ENCODE measurements around the gene CCDC57.

CCDC57 gene

DNA sequence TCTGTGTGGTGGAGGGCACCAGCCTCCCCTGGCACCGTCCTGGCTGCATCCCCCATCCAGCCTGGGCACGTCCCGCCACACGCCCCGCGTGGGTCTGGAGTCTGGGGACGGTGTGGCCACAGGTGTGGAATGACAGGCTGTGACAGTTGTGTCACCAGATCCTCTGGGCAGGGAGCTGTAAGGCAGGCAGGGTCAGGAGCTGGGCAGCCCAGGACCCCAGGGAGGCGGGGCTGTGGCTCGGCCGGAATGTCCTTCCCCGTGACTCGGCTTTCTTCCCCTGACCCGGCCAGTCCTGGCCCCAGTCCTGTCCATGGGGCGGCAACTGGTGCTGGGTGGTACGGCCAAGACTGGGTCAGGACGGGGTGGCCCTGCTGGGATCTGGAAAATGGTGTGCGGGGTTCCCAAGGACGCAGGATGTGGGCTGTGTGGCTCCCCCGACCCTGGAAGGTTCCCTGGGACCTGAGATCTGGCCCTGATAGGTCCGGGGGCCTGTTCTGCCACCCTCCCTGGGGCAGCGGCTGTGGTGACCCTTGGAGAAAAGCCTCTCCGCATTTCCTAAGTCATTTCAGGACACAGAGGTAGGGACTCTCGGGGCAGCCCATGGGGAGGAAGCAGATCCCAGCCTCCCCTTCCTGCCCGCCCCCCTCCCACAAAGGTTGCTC, 12.9 kb upstream of the CCDC57 start:
- no peak overlapping the region for H3K4me3 ChIP-seq (ENCODE audit: low read depth, low read length)
- no peak for DNase-seq (ENCODE audit: low read depth)
- TF ChIP-seq, protein P1, sequence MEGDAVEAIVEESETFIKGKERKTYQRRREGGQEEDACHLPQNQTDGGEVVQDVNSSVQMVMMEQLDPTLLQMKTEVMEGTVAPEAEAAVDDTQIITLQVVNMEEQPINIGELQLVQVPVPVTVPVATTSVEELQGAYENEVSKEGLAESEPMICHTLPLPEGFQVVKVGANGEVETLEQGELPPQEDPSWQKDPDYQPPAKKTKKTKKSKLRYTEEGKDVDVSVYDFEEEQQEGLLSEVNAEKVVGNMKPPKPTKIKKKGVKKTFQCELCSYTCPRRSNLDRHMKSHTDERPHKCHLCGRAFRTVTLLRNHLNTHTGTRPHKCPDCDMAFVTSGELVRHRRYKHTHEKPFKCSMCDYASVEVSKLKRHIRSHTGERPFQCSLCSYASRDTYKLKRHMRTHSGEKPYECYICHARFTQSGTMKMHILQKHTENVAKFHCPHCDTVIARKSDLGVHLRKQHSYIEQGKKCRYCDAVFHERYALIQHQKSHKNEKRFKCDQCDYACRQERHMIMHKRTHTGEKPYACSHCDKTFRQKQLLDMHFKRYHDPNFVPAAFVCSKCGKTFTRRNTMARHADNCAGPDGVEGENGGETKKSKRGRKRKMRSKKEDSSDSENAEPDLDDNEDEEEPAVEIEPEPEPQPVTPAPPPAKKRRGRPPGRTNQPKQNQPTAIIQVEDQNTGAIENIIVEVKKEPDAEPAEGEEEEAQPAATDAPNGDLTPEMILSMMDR (IDR thresholded peaks at IDR 0.05; ENCODE audit: low read depth, low read length, missing control alignments): no peak

DNA sequence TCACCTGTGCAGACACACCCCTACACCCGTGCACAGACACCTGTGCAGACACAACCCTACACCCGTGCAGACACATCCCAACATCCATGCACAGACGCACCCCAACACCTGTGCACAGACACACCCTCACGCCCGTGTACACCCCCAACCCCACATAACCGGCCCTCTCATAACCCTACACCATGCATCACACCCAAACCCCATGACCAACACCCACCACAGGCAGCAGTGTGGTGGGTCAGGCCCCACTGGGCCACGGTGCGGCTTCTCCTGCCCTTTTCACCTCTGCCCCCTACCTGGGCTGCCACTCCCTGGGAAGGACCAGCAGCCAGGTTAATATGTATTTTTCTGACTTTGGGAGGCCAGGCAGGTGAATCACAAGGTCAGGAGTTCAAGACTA, 12.0 kb upstream of the CCDC57 start:
- TF ChIP-seq, protein P1 (IDR thresholded peaks at IDR 0.05; ENCODE audit: low read depth, low read length, missing control alignments): no peak
- no peak overlapping the region for H3K4me3 ChIP-seq (ENCODE audit: low read depth, low read length)
- DNase-seq (ENCODE audit: low read depth): no peak

DNA sequence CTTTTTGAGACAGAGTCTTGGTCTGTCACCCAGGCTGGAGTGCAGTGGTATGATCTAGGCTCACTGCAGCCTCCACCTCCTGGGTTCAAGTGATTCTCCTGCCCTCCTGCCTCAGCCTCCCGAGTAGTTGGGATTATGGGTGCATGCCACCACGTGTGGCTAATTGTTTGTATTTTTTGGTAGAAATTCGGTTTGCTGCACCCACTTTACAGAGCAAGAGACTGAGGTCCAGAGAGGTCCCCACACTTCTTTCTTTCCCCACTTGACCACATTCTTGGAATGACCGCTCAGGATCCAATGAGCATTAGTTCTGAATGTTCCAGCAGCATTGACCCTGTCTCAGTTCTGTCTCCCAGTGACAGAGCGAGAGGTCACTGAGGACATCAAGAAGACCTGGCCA, 10.9 kb upstream of the CCDC57 start:
- H3K4me3 ChIP-seq (ENCODE audit: low read depth, low read length): no peak overlapping the region
- no peak for DNase-seq (ENCODE audit: low read depth)
- TF ChIP-seq, protein P1 (IDR thresholded peaks at IDR 0.05; ENCODE audit: low read depth, low read length, missing control alignments): no peak

DNA sequence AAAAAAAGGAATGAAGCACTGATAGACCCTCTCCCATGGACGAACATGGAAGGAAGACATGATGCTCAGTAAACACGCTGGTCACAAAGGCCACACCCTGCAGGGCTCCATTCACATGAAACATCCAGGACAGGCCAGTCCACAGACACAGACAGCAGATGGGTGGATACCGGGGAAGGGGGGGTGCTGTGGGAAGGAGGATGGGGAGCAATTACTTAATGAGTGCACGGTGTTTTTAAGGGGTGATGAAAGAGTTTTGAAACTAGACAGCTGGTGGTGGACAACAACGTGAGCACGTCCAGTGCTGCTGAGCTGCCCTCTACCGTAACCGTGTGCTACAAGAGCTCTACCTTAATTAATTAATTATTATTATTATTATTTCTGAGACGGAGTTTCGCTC, 10.2 kb upstream of the CCDC57 start:
- TF ChIP-seq, protein P1 (IDR thresholded peaks at IDR 0.05; ENCODE audit: low read depth, low read length, missing control alignments): no peak
- no peak for DNase-seq (ENCODE audit: low read depth)
- H3K4me3 ChIP-seq (ENCODE audit: low read depth, low read length): no peak overlapping the region

DNA sequence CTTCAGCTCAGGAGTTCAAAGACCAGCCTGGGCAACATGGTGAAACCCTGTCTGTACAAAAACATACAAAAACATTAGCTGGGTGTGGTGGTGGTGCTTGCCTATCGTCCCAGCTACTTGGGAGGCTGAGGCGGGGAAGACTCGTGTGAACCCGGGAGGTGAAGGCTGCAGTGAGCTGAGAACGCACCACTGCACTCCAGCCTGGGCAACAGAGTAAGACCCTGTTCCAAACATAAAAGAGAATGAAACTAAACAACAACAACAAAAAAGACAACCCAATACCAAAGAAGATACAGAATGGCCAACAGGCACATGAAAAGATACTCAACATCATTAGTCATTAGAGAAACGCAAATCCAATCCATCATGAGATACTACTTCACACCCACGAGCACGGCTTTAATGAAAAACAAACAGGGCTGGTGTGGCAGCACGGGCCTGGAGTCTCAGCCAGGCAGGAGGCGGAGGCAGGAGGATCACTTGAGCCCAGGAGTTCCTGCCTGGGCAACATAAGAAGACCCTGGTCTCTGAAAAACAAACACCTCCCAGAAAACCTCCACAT, 8.8 kb upstream of the CCDC57 start:
- H3K4me3 ChIP-seq (ENCODE audit: low read depth, low read length): no peak overlapping the region
- DNase-seq (ENCODE audit: low read depth): no peak
- TF ChIP-seq, protein P1 (IDR thresholded peaks at IDR 0.05; ENCODE audit: low read depth, low read length, missing control alignments): no peak

DNA sequence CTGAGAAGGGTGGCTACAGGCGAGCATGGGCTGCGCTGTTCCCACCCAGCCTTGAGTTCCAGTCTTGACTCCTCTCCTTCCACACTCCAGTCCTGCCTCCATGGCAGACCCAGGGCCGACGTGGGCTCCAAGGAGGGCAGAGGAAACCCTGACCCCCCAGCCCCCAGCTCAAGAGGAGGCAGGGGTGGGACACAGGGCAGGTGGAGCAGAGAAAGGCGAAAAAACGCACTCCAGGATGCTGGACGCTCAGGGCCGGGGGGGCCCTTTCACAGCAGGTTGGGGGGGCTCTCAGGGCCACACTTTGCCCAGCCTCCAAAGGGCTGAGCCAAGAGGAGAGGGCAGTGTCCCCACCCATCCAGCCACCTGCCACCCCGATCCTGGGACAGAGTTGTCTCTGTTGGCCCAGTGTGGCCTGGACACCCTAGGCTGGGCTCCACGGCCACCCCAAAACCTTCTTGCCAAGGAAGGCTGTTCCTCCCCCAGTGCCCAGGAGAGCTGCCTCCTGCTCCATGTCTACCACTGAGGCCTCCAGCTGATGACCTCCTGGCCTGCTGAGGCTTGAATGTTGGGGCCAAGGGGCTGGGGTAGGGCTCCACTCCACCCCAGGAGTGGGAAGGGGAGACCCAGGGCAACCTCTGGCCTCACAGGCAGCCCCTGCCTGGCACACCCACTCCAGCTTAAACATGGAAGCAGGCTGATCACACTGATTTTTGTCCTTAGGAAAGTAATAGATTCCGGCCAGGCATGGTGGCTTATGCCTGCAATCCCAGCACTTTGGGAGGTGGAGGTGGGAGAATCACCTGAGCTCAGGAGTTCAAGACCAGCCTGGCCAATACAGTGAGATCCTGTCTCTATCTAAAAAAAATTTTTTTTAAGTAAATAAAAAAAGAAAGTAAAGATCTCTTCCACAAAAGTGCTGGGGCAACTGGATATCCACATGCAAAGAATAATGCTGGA, 7.4 kb upstream of the CCDC57 start:
- no peak for DNase-seq (ENCODE audit: low read depth)
- TF ChIP-seq, protein P1 (IDR thresholded peaks at IDR 0.05; ENCODE audit: low read depth, low read length, missing control alignments): no peak
- no peak overlapping the region for H3K4me3 ChIP-seq (ENCODE audit: low read depth, low read length)

Measured in GM12864 (cell line).